SU-DHL-6 (cell line): ENCODE measurements around the gene CXCL6.

Experiments
- H2AFZ ChIP-seq: fragments of 200-600 bp; sonication (generic); 2 replicates; pipeline ENCODE4 v1.6.1; 2014; ENCODE audit warnings: low read depth, mild to moderate bottlenecking, moderate library complexity, mixed read lengths, antibody characterized with exemption, low read length; ENCODE audit not compliant: severe bottlenecking
- H3F3A ChIP-seq: fragments of 200-600 bp; shearing (Covaris generic); 2 replicates; pipeline ENCODE4 v1.6.0; 2016; ENCODE audit warnings: antibody characterized with exemption, mild to moderate bottlenecking; ENCODE audit not compliant: insufficient read depth
- H3K27ac ChIP-seq: fragments of 200-600 bp; sonication (generic); 2 replicates; pipeline ENCODE4 v1.5.1; 2016; ENCODE audit warnings: low read depth, mild to moderate bottlenecking, low read length, moderate library complexity, mixed read lengths
- H3K27me3 ChIP-seq: fragments of 200-600 bp; sonication (generic), shearing (Covaris generic); 2 replicates; pipeline ENCODE4 v1.6.0; 2014; ENCODE audit warnings: mild to moderate bottlenecking, low read length
- H3K36me3 ChIP-seq: fragments of 200-600 bp; sonication (generic); 2 replicates; pipeline ENCODE4 v1.6.1; 2014; ENCODE audit warnings: mild to moderate bottlenecking, low read length, mixed read lengths
- H3K4me2 ChIP-seq: fragments of 300-600, 200-600 bp; shearing (Covaris generic), sonication (generic); 2 replicates; pipeline ENCODE4 v1.6.0; 2014; ENCODE audit warnings: low read length, low read depth, mild to moderate bottlenecking; ENCODE audit not compliant: poor library complexity, severe bottlenecking
- H3K4me3 ChIP-seq: fragments of 200-600 bp; sonication (generic); 2 replicates; pipeline ENCODE4 v1.5.1; 2014; ENCODE audit warnings: antibody characterized with exemption, low read length, mild to moderate bottlenecking, mixed read lengths; ENCODE audit not compliant: insufficient read depth, poor library complexity, severe bottlenecking
- H3K79me2 ChIP-seq: fragments of 200-600 bp; sonication (generic); 2 replicates; pipeline ENCODE4 v1.6.1; 2014; ENCODE audit warnings: mild to moderate bottlenecking, low read length, moderate library complexity; ENCODE audit not compliant: insufficient read depth
- H3K9ac ChIP-seq: fragments of 200-600 bp; sonication (generic); 2 replicates; pipeline ENCODE4 v1.7.0; 2014; ENCODE audit warnings: mild to moderate bottlenecking, low read length
- H3K9me2 ChIP-seq: fragments of 200-600 bp; sonication (generic); replicated peaks from 2 replicates; pipeline ENCODE4 v1.6.1; 2014; ENCODE audit warnings: low read length; ENCODE audit not compliant: insufficient read depth
- H3K9me3 ChIP-seq: fragments of 200-600 bp; sonication (generic); 2 replicates; pipeline ENCODE4 v1.6.1; 2014; ENCODE audit warnings: low read length, mixed read lengths; ENCODE audit not compliant: insufficient read depth
- H4K20me1 ChIP-seq: fragments of 200-600 bp; sonication (generic); 2 replicates; pipeline ENCODE4 v1.6.1; 2014; ENCODE audit warnings: low read depth, mild to moderate bottlenecking, antibody characterized with exemption, low read length, moderate library complexity, mixed read lengths
- EZH2phosphoT487 ChIP-seq: fragments of 200-600 bp; sonication (generic), shearing (Covaris generic); conservative IDR thresholded peaks from 2 replicates; pipeline ENCODE4 v1.6.1; 2018; ENCODE audit warnings: mild to moderate bottlenecking, antibody characterized with exemption, low read length, moderate library complexity, mixed read lengths
- TF ChIP-seq, protein P1 (sequence below): fragments of 200-600 bp; sonication (generic); IDR thresholded peaks from one replicate; pipeline ENCODE4 v1.5.1; 2017; ENCODE audit warnings: antibody characterized with exemption, mild to moderate bottlenecking, low read length, moderate library complexity; ENCODE audit not compliant: insufficient read depth, poor library complexity, severe bottlenecking

The CXCL6 gene

DNA sequence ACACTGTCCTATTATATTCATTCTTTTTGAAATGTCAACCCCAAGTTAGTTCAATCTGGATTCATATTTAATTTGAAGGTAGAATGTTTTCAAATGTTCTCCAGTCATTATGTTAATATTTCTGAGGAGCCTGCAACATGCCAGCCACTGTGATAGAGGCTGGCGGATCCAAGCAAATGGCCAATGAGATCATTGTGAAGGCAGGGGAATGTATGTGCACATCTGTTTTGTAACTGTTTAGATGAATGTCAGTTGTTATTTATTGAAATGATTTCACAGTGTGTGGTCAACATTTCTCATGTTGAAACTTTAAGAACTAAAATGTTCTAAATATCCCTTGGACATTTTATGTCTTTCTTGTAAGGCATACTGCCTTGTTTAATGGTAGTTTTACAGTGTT is 34.3 kb downstream of the CXCL6 start:
- no peak overlapping the region for H3K9ac ChIP-seq
- no peak overlapping the region for H3K4me2 ChIP-seq
- no peaks in the 10 kb centered on the region for H3F3A ChIP-seq
- H3K27me3 ChIP-seq: no peaks in the 10 kb centered on the region
- H3K9me3 ChIP-seq: no peaks in the 10 kb centered on the region
- no peaks in the 10 kb centered on the region for H3K9me2 ChIP-seq
- no peaks in the 10 kb centered on the region for H3K36me3 ChIP-seq
- TF ChIP-seq, protein P1, sequence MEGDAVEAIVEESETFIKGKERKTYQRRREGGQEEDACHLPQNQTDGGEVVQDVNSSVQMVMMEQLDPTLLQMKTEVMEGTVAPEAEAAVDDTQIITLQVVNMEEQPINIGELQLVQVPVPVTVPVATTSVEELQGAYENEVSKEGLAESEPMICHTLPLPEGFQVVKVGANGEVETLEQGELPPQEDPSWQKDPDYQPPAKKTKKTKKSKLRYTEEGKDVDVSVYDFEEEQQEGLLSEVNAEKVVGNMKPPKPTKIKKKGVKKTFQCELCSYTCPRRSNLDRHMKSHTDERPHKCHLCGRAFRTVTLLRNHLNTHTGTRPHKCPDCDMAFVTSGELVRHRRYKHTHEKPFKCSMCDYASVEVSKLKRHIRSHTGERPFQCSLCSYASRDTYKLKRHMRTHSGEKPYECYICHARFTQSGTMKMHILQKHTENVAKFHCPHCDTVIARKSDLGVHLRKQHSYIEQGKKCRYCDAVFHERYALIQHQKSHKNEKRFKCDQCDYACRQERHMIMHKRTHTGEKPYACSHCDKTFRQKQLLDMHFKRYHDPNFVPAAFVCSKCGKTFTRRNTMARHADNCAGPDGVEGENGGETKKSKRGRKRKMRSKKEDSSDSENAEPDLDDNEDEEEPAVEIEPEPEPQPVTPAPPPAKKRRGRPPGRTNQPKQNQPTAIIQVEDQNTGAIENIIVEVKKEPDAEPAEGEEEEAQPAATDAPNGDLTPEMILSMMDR: no peak
- no peak for TF ChIP-seq EZH2phosphoT487
- no peak overlapping the region for H3K27ac ChIP-seq
- H2AFZ ChIP-seq: no peak overlapping the region
- H3K4me3 ChIP-seq: no peak overlapping the region
- H3K79me2 ChIP-seq: no peaks in the 10 kb centered on the region
- no peaks in the 10 kb centered on the region for H4K20me1 ChIP-seq

DNA sequence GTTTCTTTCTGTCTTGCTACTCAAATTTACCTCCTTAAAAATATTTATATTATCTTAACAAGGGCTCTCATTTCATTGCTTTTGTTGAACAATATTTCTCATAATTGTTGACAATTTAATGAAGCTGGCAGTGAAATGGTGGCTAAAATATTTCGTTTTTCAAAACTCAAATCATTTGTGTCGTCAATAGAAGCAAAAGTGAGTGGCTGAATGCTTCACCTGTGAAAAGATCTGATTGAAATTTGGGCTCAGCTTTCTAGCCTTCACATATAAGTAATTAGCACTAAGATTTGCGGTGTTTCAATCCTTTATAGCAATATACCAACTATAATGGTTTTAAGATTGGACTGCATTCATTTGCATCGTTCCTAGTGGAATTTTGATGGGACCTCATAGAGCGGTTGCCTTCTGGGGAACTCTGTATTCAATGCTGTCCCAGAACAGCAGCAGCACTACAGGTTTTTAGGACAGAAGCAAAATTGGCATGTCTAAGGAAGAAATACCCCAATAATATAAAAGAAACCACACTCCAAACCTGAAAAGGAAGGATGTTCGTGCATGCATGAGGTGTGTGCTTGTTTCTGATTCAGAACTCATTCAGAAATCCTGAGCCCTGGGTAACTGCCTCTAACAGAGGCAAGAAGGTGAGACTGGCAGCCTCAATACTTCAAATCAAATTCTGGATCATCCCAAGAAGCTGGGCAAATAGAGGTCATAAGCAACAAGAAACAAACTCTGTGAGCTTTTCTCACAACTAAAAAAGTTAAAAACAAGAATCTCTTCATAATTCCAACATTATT is 35.2 kb downstream of the CXCL6 start:
- Histone ChIP-seq H3K9me2 (no peaks in the 10 kb centered on the region), H4K20me1 (no peaks in the 10 kb centered on the region), H3K4me3 (no peak overlapping the region), H3K9me3 (no peaks in the 10 kb centered on the region), H3K79me2 (no peaks in the 10 kb centered on the region), H2AFZ (no peak overlapping the region), H3K27ac (no peak overlapping the region), H3K9ac (no peak overlapping the region), H3F3A (no peaks in the 10 kb centered on the region), H3K4me2 (no peak overlapping the region), H3K36me3 (no peaks in the 10 kb centered on the region), H3K27me3 (no peaks in the 10 kb centered on the region)
- TF ChIP-seq, protein P1: no peak
- no peak for TF ChIP-seq EZH2phosphoT487

DNA sequence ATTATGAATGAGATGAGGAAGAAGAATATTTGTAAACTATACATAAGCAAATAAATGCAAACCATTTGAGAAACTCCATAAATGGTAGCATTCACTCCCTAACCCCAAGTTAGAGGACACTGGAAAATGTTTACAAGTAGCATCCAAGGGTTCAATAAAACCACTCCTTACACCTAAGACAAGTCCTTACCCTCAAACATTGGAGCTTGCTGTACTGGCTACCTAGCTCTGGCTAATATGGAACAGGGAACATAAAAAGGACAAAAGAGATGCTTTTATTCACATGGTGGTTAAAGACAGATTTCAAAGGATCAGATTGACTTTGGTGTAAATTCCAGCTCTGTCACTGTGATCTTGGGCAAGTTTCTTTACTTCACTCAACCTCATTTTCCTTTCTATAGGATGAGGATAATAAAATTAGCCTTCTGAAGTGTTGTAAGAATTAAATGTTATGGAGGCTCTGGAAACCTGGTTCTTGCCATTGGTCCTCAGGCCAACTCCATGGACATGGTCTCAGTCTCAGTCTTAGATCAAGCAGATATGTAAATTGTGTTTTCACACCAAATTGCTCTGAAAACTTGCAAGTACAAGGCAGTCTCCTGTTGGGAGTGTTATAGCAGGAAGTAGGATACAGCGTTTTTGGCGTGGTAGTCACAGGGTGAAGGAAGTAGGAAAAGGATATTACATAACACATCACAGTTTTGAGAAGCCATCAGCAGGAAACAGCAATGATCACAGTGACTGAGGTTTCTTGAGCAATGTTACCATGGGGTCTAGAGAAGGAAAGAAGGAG is 36.0 kb downstream of the CXCL6 start:
- H3K9me2 ChIP-seq: no peaks in the 10 kb centered on the region
- no peaks in the 10 kb centered on the region for H3K79me2 ChIP-seq
- no peaks in the 10 kb centered on the region for H3K36me3 ChIP-seq
- no peak overlapping the region for H3K4me3 ChIP-seq
- H3K27ac ChIP-seq: no peak overlapping the region
- TF ChIP-seq, protein P1: no peak
- no peaks in the 10 kb centered on the region for H3F3A ChIP-seq
- H3K9ac ChIP-seq: no peak overlapping the region
- H4K20me1 ChIP-seq: no peaks in the 10 kb centered on the region
- no peaks in the 10 kb centered on the region for H3K9me3 ChIP-seq
- H3K4me2 ChIP-seq: no peak overlapping the region
- H3K27me3 ChIP-seq: no peaks in the 10 kb centered on the region
- H2AFZ ChIP-seq: no peak overlapping the region
